ENCODE measurements around the gene GGN.

GGN gene

DNA sequence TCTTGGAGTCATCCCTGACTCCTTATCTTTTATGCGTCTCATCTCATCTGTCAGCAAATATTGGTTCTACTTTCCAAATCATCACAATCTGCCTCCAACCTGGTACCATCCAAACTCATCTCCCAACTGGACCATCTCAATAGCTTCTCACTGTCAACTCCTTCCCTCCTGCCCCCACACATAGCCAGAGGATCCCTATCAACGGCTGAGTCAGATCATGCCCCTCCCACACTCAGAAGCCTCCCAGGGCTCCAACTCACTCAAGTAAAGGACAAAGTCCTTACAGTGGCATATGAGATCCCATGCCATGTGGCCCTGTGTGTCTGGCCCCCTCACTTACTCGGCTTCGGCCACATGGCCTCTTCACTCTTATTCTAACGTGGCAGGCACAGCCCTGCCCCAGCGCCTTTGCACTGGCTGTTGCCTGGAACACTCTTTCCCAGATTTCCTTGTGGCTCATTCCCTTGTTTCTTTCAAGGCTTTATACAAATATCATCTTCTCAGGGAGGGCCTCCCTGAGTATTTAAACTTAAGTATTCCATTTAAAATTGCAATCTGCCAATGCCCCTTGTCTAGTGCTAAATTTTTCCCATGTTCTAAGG, 5.0 kb upstream of the GGN start:
- DNase-seq (ENCODE audit: insufficient read length) (no peak), FAIRE-seq (no peak)
- TF ChIP-seq TAF1 (IDR thresholded peaks at IDR 0.05; ENCODE audit: borderline replicate concordance, low read depth, low read length) (no peak), POLR2A (IDR thresholded peaks at IDR 0.05; ENCODE audit: low read depth, low read length) (no peak), POLR2AphosphoS5 (IDR thresholded peaks at IDR 0.05; ENCODE audit: low read depth, low read length) (no peak)

GRCh38 chr19:38391911-38392464, 4.2 kb upstream of the GGN start:
- TF ChIP-seq TAF1 (IDR thresholded peaks at IDR 0.05; ENCODE audit: borderline replicate concordance, low read depth, low read length) (no peak), POLR2AphosphoS5 (IDR thresholded peaks at IDR 0.05; ENCODE audit: low read depth, low read length) (no peak), POLR2A (IDR thresholded peaks at IDR 0.05; ENCODE audit: low read depth, low read length) (no peak)
- FAIRE-seq (no peak), DNase-seq (ENCODE audit: insufficient read length) (no peak)

DNA sequence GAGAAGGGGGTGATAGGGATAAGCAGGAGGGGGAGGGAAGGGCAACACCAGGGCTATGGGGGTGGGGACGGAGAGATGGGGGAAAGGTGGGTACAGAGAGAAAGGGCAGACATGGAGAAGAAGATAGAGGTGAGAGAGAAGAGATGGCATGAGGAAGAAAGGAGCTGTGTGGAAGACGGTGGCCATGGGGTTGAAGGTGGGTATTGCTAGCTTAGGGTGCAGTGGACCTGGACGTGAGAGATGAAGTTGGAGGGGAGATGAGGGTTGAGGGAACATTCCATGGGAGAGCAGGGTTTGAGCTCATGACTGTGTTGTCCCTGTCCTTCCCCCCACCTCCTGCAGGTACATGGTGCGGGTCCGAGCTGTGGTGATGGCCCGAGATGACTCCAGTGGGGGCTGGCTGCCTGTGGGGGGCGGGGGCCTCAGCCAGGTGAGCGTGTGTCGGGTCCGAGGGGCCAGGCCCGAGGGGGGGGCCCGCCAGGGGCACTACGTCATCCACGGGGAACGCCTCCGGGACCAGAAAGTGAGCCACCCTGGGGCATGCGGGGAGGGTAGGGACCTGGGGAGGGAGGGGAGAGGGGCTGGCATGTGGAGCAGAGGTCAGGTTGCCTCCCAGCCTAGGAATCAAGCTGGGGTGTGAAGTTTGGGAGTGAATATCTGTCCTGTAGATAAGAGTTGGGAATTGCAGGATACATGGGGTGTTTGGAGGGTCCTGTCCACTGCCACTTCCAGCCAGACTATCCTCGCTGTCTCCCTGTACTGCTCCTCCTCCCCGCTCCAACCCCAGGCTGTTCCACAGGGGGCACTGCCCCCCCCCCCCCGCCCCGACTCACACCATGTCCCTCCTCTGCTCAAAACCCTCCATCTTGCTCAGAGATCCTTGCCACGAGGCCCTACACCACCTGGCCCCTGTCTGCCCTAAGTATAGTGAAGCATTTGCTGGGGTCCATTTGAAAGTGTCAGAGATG, 2.4 kb upstream of the GGN start:
- TF ChIP-seq POLR2AphosphoS5 (IDR thresholded peaks at IDR 0.05; ENCODE audit: low read depth, low read length) (no peak), TAF1 (IDR thresholded peaks at IDR 0.05; ENCODE audit: borderline replicate concordance, low read depth, low read length) (no peak), POLR2A (IDR thresholded peaks at IDR 0.05; ENCODE audit: low read depth, low read length) (no peak)
- no peak for FAIRE-seq

DNA sequence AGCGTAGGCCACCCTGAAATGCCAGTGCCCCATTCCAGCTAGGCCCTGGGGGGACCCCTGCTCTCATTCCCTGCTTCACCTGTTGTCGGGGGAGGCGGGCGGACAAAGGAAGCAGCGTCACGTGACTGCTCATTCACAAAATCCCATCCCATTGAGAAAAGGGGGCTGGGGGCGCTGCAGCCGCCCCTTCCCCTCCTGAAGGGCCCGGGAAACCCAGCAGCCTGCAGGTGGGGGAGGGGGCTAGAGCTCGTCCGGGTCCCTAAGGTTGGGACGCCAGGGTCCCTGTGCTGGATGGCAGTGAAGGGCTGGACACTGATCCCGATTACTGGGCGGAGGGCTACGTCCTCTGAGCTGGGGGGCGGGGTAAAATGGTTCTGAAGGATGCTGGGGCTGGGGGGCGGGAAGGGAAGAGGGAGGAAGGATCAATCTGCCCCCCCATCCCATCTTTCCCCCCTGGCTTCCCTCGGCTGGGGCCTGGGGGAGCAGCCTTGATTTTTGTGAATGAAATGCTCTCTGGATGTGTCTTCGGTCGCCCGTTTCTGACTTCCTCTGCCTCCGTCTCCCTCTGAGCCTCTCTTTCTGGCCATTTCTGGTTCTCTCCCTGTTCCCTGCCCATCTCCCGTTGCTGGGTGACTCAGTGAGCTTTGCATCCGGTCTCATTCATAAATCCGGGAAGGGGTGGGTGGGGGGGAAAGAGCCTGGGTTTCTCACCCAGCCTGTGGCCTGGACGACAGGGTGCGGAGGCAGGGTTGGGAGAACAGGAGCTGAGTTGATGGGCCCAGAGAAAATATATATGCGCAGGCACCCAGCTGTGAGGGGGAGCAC, 1.5 kb upstream of the GGN start:
- DNase-seq (ENCODE audit: insufficient read length) (no peak), FAIRE-seq (no peak)
- TF ChIP-seq POLR2AphosphoS5 (IDR thresholded peaks at IDR 0.05; ENCODE audit: low read depth, low read length) (no peak), TAF1 (IDR thresholded peaks at IDR 0.05; ENCODE audit: borderline replicate concordance, low read depth, low read length) (no peak), POLR2A (IDR thresholded peaks at IDR 0.05; ENCODE audit: low read depth, low read length) (no peak)

More for the DNA sequence above, 2.4 kb upstream of the GGN start:
- no peak for DNase-seq (ENCODE audit: insufficient read length)

GRCh38 chr19:38388349-38389100, 691 bp upstream of the GGN start, which contains the start of gene SPRED3:
Gene SPRED3 (plus strand): TSS chr19:38388697. CDS start chr19:38390303, 1,606 bp downstream.
- TF ChIP-seq TAF1 (IDR thresholded peaks at IDR 0.05; ENCODE audit: borderline replicate concordance, low read depth, low read length), result no peak
- no peak for TF ChIP-seq POLR2A (IDR thresholded peaks at IDR 0.05; ENCODE audit: low read depth, low read length)
- TF ChIP-seq POLR2AphosphoS5 (IDR thresholded peaks at IDR 0.05; ENCODE audit: low read depth, low read length), result no peak
- no peak for FAIRE-seq
- no peak for DNase-seq (ENCODE audit: insufficient read length)

DNA sequence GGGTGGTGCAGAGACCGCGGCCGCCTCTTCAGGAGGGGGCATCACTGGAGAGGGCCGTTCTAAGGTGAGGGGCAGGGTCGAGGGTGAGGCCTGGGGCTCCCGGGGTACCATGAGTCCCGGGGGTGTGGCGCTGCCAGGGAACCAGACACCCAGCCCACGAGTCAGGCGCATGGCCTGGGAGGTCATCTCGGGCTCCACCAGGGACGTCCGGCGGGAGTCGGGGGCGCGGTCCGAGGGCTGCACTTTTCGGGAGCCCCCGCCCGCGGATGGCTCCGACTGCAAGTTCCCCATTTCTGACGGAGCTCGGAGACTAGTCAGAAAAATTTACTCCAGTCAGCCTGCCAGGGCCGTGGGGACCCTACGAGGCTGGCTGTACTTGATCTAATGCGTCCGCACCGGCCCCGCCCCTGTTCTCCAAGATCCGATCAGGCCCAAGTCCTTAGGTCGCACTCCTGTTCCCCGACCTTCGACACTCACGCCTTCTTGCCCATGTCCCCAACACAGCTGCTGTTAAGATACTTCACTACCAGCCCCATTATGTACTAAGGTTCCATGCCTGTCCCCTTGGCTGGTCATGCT, 774 bp downstream of the GGN start:
- peak; percentile 53 for FAIRE-seq
- no peak for TF ChIP-seq POLR2AphosphoS5 (IDR thresholded peaks at IDR 0.05; ENCODE audit: low read depth, low read length)
- no peak for TF ChIP-seq TAF1 (IDR thresholded peaks at IDR 0.05; ENCODE audit: borderline replicate concordance, low read depth, low read length)
- no peak for TF ChIP-seq POLR2A (IDR thresholded peaks at IDR 0.05; ENCODE audit: low read depth, low read length)

DNA sequence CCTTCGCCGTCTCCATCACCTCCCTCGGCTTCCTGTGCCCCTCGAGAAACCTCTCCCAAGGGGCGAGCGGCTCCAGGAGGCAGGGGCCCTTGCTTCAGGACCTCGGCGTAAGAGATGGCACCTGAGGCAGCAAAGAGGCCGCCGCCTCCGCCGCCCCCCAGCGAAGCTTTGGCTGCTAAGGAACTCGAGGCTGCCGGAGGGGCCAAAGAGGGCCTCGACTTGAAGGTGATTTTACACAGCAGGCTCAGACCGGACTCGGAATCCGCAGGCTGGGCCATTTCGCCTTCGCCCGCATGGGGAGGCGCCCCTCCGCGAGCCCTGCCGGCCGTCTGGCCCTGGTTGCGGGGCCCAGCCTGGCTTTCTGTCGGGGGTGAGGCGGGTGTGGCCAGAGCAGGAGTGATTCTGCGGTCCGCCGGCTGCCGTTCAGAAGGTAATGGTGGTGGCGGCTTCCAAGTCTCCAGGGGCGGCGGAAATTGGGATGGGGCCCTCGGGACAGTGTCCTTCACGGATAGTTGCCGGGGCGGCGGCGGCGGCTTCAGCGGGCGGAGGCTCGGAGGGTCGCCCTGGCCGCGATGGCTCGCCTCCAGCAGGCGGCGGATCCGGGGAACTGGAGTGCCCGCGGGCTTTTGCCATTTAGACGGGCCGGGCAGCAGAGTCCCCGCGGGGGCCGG, 1.4 kb downstream of the GGN start:
- no peak for FAIRE-seq
- no peak for DNase-seq (ENCODE audit: insufficient read length)
- TF ChIP-seq POLR2A (IDR thresholded peaks at IDR 0.05; ENCODE audit: low read depth, low read length) (no peak), POLR2AphosphoS5 (IDR thresholded peaks at IDR 0.05; ENCODE audit: low read depth, low read length) (0 out of 2 replicates have a peak, but pooled peaks have one; percentile 23)

More for the DNA sequence above, 774 bp downstream of the GGN start:
- no peak for DNase-seq (ENCODE audit: insufficient read length)

GRCh38 chr19:38385804-38386257, 2.0 kb downstream of the GGN start:
- TF ChIP-seq TAF1 (IDR thresholded peaks at IDR 0.05; ENCODE audit: borderline replicate concordance, low read depth, low read length) (no peak), POLR2A (IDR thresholded peaks at IDR 0.05; ENCODE audit: low read depth, low read length) (no peak), POLR2AphosphoS5 (IDR thresholded peaks at IDR 0.05; ENCODE audit: low read depth, low read length) (no peak)
- no peak for DNase-seq (ENCODE audit: insufficient read length)
- no peak for FAIRE-seq

DNA sequence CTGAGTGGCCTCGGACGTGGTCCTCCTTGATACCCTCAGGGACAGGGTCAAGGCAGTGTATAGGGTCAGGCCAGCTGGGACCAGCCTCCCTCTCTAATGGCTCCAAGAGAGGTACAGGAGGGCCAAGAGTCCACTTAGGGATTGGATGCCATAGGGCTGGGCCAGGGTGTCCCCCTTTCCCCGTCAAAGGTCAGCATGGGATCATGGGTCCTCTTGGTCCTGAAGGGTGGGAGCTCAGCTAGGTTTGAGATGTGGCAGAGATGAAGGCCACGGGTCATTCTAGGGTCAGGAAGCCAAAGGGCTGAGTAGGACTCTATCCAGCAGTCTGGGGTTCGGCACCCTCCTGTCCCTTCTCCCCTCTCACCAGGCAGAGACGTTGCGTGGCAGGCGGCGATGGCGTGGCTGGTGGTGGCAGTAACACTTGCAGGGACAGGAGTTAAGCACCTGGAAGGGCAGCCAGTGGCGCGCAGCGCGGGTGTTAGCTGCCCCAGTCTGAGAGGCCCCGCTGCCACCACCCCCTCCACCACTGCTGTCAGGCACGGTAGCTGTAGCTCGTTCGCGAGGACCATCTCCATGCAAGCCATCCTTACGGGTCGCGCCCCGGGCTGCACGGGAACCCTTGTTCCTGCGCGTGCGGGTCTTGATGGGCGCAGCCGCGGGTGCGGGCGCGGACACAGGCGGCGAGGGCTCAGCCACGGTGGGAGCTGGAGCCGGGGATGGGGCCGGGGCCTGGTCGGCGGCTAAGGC, 2.6 kb downstream of the GGN start:
- TF ChIP-seq POLR2AphosphoS5 (IDR thresholded peaks at IDR 0.05; ENCODE audit: low read depth, low read length) (0 out of 2 replicates have a peak, but pooled peaks have one; percentile 32), POLR2A (IDR thresholded peaks at IDR 0.05; ENCODE audit: low read depth, low read length) (no peak)
- no peak for FAIRE-seq
- no peak for DNase-seq (ENCODE audit: insufficient read length)

All from GM12892 (cell line).